Measurements from ENCODE around the gene GTPBP3.

DNA sequence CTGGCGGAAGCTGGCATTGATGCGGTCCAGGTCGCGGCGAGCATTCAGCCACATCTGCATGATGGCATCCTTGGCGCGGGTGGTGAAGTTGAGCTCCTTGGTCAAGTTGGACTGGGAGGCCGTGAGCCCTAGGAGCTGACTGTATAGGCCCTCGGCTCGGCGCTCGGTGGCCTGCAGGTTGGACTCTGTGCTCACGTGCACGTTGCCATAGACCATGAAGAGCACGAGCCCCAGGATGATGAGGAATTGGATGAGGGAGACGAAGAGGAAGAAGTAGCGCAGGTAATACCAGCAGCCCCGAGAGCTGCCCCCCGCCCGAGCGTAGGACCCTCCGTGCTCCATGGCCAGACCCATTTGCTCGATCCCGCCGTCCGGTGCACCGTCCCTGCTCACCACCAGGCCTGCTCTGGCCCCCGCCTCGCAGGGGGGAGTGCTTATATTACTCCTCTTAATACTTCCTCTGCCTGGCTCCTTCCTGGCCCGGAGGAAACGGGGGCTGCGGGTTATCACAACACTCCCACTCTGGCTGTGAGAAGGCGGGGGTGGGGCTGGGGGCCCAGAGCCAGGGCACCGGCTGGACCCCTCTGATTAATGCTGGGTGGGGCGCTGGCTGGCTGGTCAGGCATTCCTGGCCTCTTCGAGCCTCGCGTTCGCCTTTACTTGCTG, 39.7 kb downstream of the GTPBP3 start, which contains the start of gene PLVAP:
- no peak for TF ChIP-seq CTCF (IDR thresholded peaks at IDR 0.05; ENCODE audit: insufficient read depth, low read length, poor library complexity, severe bottlenecking)
- no peak for TF ChIP-seq EZH2phosphoT487 (conservative IDR thresholded peaks at IDR 0.05; ENCODE audit: low read length)

Measured in SU-DHL-6 (cell line).